ENCODE measurements around the gene RETN. TPM values are rescaled to one million over a fixed set of nuclear protein-coding genes. Genes with fewer than 3 reads are reported as not detected.

The RETN gene
- total RNA-seq, 1 experiment from 2014 or later, result not detected

DNA sequence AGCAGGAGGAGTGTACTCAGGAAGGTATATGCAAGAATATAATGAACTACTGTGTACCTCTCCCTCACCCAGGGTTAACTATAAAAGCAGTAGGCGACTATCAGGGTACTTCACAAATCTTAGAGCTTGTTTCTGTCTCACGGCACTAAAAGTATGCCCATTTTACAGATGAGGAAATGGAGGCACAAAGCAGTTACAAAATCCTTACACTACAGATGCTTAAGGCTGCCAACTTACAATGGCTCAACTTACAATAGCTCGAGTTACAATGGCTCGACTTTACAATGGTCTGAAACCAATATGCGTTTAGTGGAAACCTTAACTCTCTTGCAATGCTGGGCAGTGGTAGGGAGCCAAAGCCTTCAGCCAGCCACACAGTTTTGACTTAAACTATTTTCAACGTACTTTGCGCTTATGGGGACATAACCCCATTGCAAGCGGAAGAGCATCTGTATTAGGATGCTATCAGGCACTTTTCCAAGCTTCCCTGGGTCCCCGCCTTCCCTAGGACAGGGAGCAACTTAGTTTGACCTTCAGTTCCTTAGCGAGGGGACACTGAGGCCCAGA is 29.0 kb downstream of the RETN start:
- H3K36me3 ChIP-seq (ENCODE audit: control insufficient read depth in 1 of 2, insufficient read depth in 2 of 2, low read length in 2 of 2), result no peaks in the 10 kb centered on the region
- no peaks in the 10 kb centered on the region for H3K79me2 ChIP-seq (ENCODE audit: insufficient read depth, low read length)
- no TSS peak for BruUV-seq (replicated peaks)
- no peak overlapping the region for H3K27ac ChIP-seq (ENCODE audit: low read depth, low read length)
- H3K4me2 ChIP-seq (ENCODE audit: low read length), result no peak overlapping the region
- H3K4me3 ChIP-seq (replicated peaks in 1 of 2; ENCODE audit: low read depth in 1 of 2, low read length in 2 of 2), result no peak overlapping the region
- H3K9me3 ChIP-seq (ENCODE audit: control insufficient read depth in 1 of 2, insufficient read depth in 1 of 2, low read depth in 1 of 2, low read length in 2 of 2), result no peaks in the 10 kb centered on the region
- no peak overlapping the region for H2AFZ ChIP-seq (ENCODE audit: low read depth, low read length, poor library complexity, severe bottlenecking)
- intact Hi-C loops (cut with micrococcal nuclease), result no loop called here
- TF ChIP-seq EGR1 (IDR thresholded peaks at IDR 0.05; ENCODE audit: low read depth) (no peak), REST (IDR thresholded peaks at IDR 0.05; ENCODE audit: low read depth) (no peak), ELF1 (IDR thresholded peaks at IDR 0.05; ENCODE audit: borderline replicate concordance, low read depth) (no peak), EZH2phosphoT487 (IDR thresholded peaks at IDR 0.05; ENCODE audit: borderline replicate concordance) (no peak), EZH2 (IDR thresholded peaks at IDR 0.05) (no peak), ATF3 (IDR thresholded peaks at IDR 0.05) (no peak), POLR2AphosphoS5 (IDR thresholded peaks at IDR 0.05; ENCODE audit: low read depth, low read length) (no peak), CBX3 (IDR thresholded peaks at IDR 0.05; ENCODE audit: low read depth) (no peak), SP1 (IDR thresholded peaks at IDR 0.05; ENCODE audit: low read depth) (no peak), RAD21 (IDR thresholded peaks at IDR 0.05; ENCODE audit: low read depth) (no peak), CEBPB (IDR thresholded peaks at IDR 0.05; ENCODE audit: low read depth) (no peak), SIN3A (IDR thresholded peaks at IDR 0.05; ENCODE audit: low read depth) (no peak), ZFX (IDR thresholded peaks at IDR 0.05) (no peak), JUND (IDR thresholded peaks at IDR 0.05) (no peak), TCF7L2 (IDR thresholded peaks at IDR 0.05; ENCODE audit: borderline replicate concordance, extremely low read depth, insufficient read depth, insufficient read length) (no peak), CTCF (IDR thresholded peaks at IDR 0.05 in 2 of 3, conservative IDR thresholded peaks at IDR 0.05 in 1 of 3; ENCODE audit: borderline replicate concordance in 1 of 3, insufficient read depth in 1 of 3, low read depth in 2 of 3, low read length in 2 of 3) (no peak)
- TF ChIP-seq, protein P1, sequence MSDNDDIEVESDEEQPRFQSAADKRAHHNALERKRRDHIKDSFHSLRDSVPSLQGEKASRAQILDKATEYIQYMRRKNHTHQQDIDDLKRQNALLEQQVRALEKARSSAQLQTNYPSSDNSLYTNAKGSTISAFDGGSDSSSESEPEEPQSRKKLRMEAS (IDR thresholded peaks at IDR 0.05), result no peak
- RAD21 ChIA-PET (ENCODE audit: low non-redundant PET in 1 of 2, low total read pairs in 2 of 2, uncharacterized antibody in 2 of 2, unreplicated experiment in 2 of 2), result no interaction called here
- no peak overlapping the region for H3K9ac ChIP-seq (ENCODE audit: low read length)
- ATAC-seq (no peak), DNase-seq (ENCODE audit: low read depth, low spot score) (no peak)
- H3K9me2 ChIP-seq (ENCODE audit: insufficient read depth), result no peaks in the 10 kb centered on the region
- POLR2A ChIA-PET, result no interaction called here
- H3K27me3 ChIP-seq (ENCODE audit: insufficient read depth, low read length), result peaks cover 16% of the 10 kb centered on the region; the same call in 1 of the 2 replicates
- no peaks in the 10 kb centered on the region for H3K4me1 ChIP-seq (ENCODE audit: control insufficient read depth in 1 of 2, insufficient read depth in 2 of 2, low read length in 2 of 2)
- CTCF ChIA-PET, result no interaction called here
- H4K20me1 ChIP-seq (ENCODE audit: insufficient read depth), result no peaks in the 10 kb centered on the region
